ENCODE results near the gene ID3. TPM values are rescaled to one million over a fixed set of nuclear protein-coding genes. Genes with fewer than 3 reads are reported as not detected.
A peak's percentile ranks its signal among the peaks of the same experiment; 100 is the strongest.

The ID3 gene
- total and polyA plus RNA-seq, 9 of the 15 experiments (the other 6 are each of a cell fraction or from before 2014, with no cell fraction given), result 6.8 to 59.8 (median 23.5) TPM

GRCh38 chr1:23548704-23549143, 10.6 kb downstream of the ID3 start (continued):
- TF ChIP-seq, protein P1, sequence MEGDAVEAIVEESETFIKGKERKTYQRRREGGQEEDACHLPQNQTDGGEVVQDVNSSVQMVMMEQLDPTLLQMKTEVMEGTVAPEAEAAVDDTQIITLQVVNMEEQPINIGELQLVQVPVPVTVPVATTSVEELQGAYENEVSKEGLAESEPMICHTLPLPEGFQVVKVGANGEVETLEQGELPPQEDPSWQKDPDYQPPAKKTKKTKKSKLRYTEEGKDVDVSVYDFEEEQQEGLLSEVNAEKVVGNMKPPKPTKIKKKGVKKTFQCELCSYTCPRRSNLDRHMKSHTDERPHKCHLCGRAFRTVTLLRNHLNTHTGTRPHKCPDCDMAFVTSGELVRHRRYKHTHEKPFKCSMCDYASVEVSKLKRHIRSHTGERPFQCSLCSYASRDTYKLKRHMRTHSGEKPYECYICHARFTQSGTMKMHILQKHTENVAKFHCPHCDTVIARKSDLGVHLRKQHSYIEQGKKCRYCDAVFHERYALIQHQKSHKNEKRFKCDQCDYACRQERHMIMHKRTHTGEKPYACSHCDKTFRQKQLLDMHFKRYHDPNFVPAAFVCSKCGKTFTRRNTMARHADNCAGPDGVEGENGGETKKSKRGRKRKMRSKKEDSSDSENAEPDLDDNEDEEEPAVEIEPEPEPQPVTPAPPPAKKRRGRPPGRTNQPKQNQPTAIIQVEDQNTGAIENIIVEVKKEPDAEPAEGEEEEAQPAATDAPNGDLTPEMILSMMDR (IDR thresholded peaks at IDR 0.05 in 2 of 3, conservative IDR thresholded peaks at IDR 0.05 in 1 of 3; ENCODE audit: insufficient read depth in 2 of 3, low read depth in 1 of 3, low read length in 3 of 3), result no peak
- TF ChIP-seq MED1 (CRISPR knock-in tag; IDR thresholded peaks at IDR 0.05; ENCODE audit: borderline replicate concordance) (no peak), PRDM10 (IDR thresholded peaks at IDR 0.05; ENCODE audit: partially characterized antibody) (no peak), RCOR1 (IDR thresholded peaks at IDR 0.05; ENCODE audit: borderline replicate concordance in 1 of 2, low read depth in 2 of 2, low read length in 2 of 2) (peak in 1 of 2 experiments; percentile 75; a peak in 1 of 4 replicates), PHF20 (IDR thresholded peaks at IDR 0.05; ENCODE audit: partially characterized antibody) (peak; percentile 64), ZNF785 (CRISPR knock-in tag; IDR thresholded peaks at IDR 0.05) (no peak), KLF6 (CRISPR knock-in tag; IDR thresholded peaks at IDR 0.05; ENCODE audit: borderline replicate concordance) (no peak), ELF2 (CRISPR knock-in tag; IDR thresholded peaks at IDR 0.05) (no peak), POLR3G (IDR thresholded peaks at IDR 0.05; ENCODE audit: extremely low read depth, insufficient read length, insufficient replicate concordance) (no peak), SMARCC2 (IDR thresholded peaks at IDR 0.05; ENCODE audit: low read depth) (no peak), BMI1 (IDR thresholded peaks at IDR 0.05; ENCODE audit: low read length) (no peak), ZFP36 (IDR thresholded peaks at IDR 0.05; ENCODE audit: low read depth, low read length, partially characterized antibody) (peak; percentile 88), POLR2G (IDR thresholded peaks at IDR 0.05; ENCODE audit: low read depth, low read length) (no peak), LCOR (CRISPR knock-in tag; IDR thresholded peaks at IDR 0.05) (no peak), TRIM24 (IDR thresholded peaks at IDR 0.05) (no peak), BRD9 (IDR thresholded peaks at IDR 0.05; ENCODE audit: low read depth, partially characterized antibody) (peak; percentile 36), MXI1 (IDR thresholded peaks at IDR 0.05; ENCODE audit: low read depth, low read length) (no peak)
- TF ChIP-seq, protein P2, sequence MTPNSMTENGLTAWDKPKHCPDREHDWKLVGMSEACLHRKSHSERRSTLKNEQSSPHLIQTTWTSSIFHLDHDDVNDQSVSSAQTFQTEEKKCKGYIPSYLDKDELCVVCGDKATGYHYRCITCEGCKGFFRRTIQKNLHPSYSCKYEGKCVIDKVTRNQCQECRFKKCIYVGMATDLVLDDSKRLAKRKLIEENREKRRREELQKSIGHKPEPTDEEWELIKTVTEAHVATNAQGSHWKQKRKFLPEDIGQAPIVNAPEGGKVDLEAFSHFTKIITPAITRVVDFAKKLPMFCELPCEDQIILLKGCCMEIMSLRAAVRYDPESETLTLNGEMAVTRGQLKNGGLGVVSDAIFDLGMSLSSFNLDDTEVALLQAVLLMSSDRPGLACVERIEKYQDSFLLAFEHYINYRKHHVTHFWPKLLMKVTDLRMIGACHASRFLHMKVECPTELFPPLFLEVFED (CRISPR knock-in tag; conservative IDR thresholded peaks at IDR 0.05), result no peak
- TF ChIP-seq, protein P3, sequence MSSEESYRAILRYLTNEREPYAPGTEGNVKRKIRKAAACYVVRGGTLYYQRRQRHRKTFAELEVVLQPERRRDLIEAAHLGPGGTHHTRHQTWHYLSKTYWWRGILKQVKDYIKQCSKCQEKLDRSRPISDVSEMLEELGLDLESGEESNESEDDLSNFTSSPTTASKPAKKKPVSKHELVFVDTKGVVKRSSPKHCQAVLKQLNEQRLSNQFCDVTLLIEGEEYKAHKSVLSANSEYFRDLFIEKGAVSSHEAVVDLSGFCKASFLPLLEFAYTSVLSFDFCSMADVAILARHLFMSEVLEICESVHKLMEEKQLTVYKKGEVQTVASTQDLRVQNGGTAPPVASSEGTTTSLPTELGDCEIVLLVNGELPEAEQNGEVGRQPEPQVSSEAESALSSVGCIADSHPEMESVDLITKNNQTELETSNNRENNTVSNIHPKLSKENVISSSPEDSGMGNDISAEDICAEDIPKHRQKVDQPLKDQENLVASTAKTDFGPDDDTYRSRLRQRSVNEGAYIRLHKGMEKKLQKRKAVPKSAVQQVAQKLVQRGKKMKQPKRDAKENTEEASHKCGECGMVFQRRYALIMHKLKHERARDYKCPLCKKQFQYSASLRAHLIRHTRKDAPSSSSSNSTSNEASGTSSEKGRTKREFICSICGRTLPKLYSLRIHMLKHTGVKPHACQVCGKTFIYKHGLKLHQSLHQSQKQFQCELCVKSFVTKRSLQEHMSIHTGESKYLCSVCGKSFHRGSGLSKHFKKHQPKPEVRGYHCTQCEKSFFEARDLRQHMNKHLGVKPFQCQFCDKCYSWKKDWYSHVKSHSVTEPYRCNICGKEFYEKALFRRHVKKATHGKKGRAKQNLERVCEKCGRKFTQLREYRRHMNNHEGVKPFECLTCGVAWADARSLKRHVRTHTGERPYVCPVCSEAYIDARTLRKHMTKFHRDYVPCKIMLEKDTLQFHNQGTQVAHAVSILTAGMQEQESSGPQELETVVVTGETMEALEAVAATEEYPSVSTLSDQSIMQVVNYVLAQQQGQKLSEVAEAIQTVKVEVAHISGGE (CRISPR knock-in tag; IDR thresholded peaks at IDR 0.05), result no peak
